ENCODE measurements around the gene SLC25A25. TPM values are rescaled to one million over a fixed set of nuclear protein-coding genes. Genes with fewer than 3 reads are reported as not detected.
"Not testable (repeated sequence)": the region's sequence is repeated elsewhere in the genome, so short reads cannot be mapped to it uniquely, and the experiment has no call there.

The SLC25A25 gene
- total and polyA plus RNA-seq, 12 donors, result 11.4 to 60.6 (median 15.6) TPM

GRCh38 chr9:128034821-128035652 is 33.0 kb upstream of the SLC25A25 start:
- Histone ChIP-seq H3K27ac (no peak overlapping the region), H3K4me3 (no peak overlapping the region), H3K27me3 (no peaks in the 10 kb centered on the region), H3K9me3 (replicated peaks in 1 of 3) (no peaks in the 10 kb centered on the region), H3K4me1 (replicated peaks in 1 of 2) (peaks cover 0 to 6% of the 10 kb centered on the region in 2 donors), H3K36me3 (replicated peaks in 1 of 2) (no peaks in the 10 kb centered on the region)
- intact Hi-C loops (cut with DNase I), result loop anchor here (1.0 to 2.0 kb wide), 2 partner anchors 90 to 92 kb away; no protein-coding TSS in a partner anchor
- no peak for TF ChIP-seq POLR2A (IDR thresholded peaks at IDR 0.05)
- peak; percentile 87 to 97 (median 95) for TF ChIP-seq CTCF (IDR thresholded peaks at IDR 0.05)
- peak; percentile 68 to 87 (median 80) for DNase-seq
- WGBS, 4 donors, result 0 to 31% (median 26%) methylated on average over 3 to 8 of the region's 8 CpGs

GRCh38 chr9:128036522-128036921 is 31.5 kb upstream of the SLC25A25 start:
- H3K36me3 ChIP-seq (replicated peaks in 1 of 2); H3K27me3 ChIP-seq; intact Hi-C loops (cut with DNase I); H3K9me3 ChIP-seq (replicated peaks in 1 of 3); H3K4me1 ChIP-seq (replicated peaks in 1 of 2); DNase-seq; H3K27ac ChIP-seq; H3K4me3 ChIP-seq: not testable (repeated sequence)
- WGBS, 4 donors, result 72 to 80% (median 78%) methylated on average over 3 of the region's 3 CpGs

GRCh38 chr9:128040783-128041182 is 27.2 kb upstream of the SLC25A25 start:
- not testable (repeated sequence) for DNase-seq; H3K27me3 ChIP-seq; H3K36me3 ChIP-seq (replicated peaks in 1 of 2); H3K4me1 ChIP-seq (replicated peaks in 1 of 2); H3K9me3 ChIP-seq (replicated peaks in 1 of 3); H3K27ac ChIP-seq; H3K4me3 ChIP-seq
- intact Hi-C loops (cut with DNase I), result loop anchor here in 1 of 2 donors (5.0 kb wide), 1 partner anchor 72 kb away; no protein-coding TSS in a partner anchor
- WGBS, 4 donors, result 60 to 92% (median 80%) methylated on average over 2 to 3 of the region's 3 CpGs

- Histone ChIP-seq H3K9me3 (replicated peaks in 1 of 3) (no peaks in the 10 kb centered on the region), H3K36me3 (replicated peaks in 1 of 2) (no peaks in the 10 kb centered on the region), H3K4me1 (replicated peaks in 1 of 2) (peaks cover 0 to 11% of the 10 kb centered on the region in 2 donors), H3K4me3 (no peak overlapping the region), H3K27ac (no peak overlapping the region), H3K27me3 (no peaks in the 10 kb centered on the region)
- TF ChIP-seq POLR2A (IDR thresholded peaks at IDR 0.05) (no peak), CTCF (IDR thresholded peaks at IDR 0.05) (no peak)
- DNase-seq, result no peak
- intact Hi-C loops (cut with DNase I), result loop anchor here in 1 of 2 donors (5.0 kb wide), 1 partner anchor 70 kb away; no protein-coding TSS in a partner anchor
- 82 to 92% (median 87%) methylated on average over 7 of the region's 7 CpGs for WGBS, 4 donors
These were observed 26.0 kb upstream of the SLC25A25 start for GRCh38 chr9:128042043-128042442.

- Histone ChIP-seq H3K27ac (peak overlapping the region in 1 of 5 donors; percentile 30), H3K36me3 (replicated peaks in 1 of 2) (no peaks in the 10 kb centered on the region), H3K4me1 (replicated peaks in 1 of 2) (peaks cover 0 to 15% of the 10 kb centered on the region in 2 donors), H3K4me3 (no peak overlapping the region), H3K9me3 (replicated peaks in 1 of 3) (no peaks in the 10 kb centered on the region), H3K27me3 (no peaks in the 10 kb centered on the region)
- DNase-seq, result peak in 2 of 7 donors; percentile 57 to 61
- no peak for TF ChIP-seq POLR2A (IDR thresholded peaks at IDR 0.05)
- WGBS, 4 donors, result 26 to 55% (median 29%) methylated on average over 4 to 7 of the region's 7 CpGs
- intact Hi-C loops (cut with DNase I), result loop anchor here in 1 of 2 donors (5.0 kb wide), 1 partner anchor 69 kb away; no protein-coding TSS in a partner anchor
These were observed 24.6 kb upstream of the SLC25A25 start for GRCh38 chr9:128043467-128043868.

GRCh38 chr9:128045409-128045808 is 22.6 kb upstream of the SLC25A25 start:
- H3K36me3 ChIP-seq (replicated peaks in 1 of 2); DNase-seq; intact Hi-C loops (cut with DNase I); H3K4me3 ChIP-seq; H3K27ac ChIP-seq; H3K27me3 ChIP-seq; H3K9me3 ChIP-seq (replicated peaks in 1 of 3): not testable (repeated sequence)
- peaks cover 0 to 15% of the 10 kb centered on the region in 2 donors for H3K4me1 ChIP-seq (replicated peaks in 1 of 2)
- 67 to 82% (median 74%) methylated on average over 5 to 6 of the region's 6 CpGs for WGBS, 4 donors

Measured in adrenal gland (tissue), 12 donors.